ENCODE measurements around the gene CNGB1.

GRCh38 chr16:57883953-57884654, 86.8 kb downstream of the CNGB1 start:
- TF ChIP-seq CTCF (conservative IDR thresholded peaks at IDR 0.05; ENCODE audit: low read depth, low read length) (no peak), EZH2 (IDR thresholded peaks at IDR 0.05; ENCODE audit: low read length, unreplicated experiment) (no peak)

Measured in PC-3 (cell line).